PC-9 (cell line): ENCODE measurements around the gene NHEJ1.

Experiments used
- EZH2 ChIP-seq: fragments of 200-600 bp; sonication (generic); IDR thresholded peaks from 2 replicates; pipeline ENCODE4 v1.8.0; 2017; ENCODE audit warnings: antibody characterized with exemption, low read depth
- TF ChIP-seq, protein P1 (sequence below): fragments of 200-600 bp; sonication (generic); conservative IDR thresholded peaks from 2 replicates; pipeline ENCODE4 v1.6.1; 2017; ENCODE audit warnings: mixed run types, antibody characterized with exemption, mild to moderate bottlenecking, moderate library complexity

DNA sequence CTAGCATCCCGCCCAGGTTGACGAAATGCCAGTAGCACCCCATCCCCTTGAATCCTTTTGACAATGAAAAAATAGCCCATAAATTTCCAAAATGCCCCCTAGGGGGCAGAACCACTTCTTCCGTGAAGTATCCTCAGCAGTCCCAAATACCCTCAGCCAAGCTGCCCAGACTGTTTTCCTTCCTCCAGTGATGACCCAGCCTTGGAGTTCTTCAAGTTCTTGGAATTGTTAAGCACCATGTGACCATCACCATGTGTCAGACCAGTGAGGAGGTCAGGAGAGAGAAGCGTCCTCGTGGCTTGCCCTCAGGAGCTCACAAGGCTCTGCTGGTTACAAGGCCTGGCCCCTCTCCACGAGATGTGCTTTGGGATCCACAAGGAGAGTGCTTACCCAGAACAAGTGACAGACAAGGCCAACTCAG lies 10.6 kb upstream of the NHEJ1 start:
- TF ChIP-seq, protein P1, sequence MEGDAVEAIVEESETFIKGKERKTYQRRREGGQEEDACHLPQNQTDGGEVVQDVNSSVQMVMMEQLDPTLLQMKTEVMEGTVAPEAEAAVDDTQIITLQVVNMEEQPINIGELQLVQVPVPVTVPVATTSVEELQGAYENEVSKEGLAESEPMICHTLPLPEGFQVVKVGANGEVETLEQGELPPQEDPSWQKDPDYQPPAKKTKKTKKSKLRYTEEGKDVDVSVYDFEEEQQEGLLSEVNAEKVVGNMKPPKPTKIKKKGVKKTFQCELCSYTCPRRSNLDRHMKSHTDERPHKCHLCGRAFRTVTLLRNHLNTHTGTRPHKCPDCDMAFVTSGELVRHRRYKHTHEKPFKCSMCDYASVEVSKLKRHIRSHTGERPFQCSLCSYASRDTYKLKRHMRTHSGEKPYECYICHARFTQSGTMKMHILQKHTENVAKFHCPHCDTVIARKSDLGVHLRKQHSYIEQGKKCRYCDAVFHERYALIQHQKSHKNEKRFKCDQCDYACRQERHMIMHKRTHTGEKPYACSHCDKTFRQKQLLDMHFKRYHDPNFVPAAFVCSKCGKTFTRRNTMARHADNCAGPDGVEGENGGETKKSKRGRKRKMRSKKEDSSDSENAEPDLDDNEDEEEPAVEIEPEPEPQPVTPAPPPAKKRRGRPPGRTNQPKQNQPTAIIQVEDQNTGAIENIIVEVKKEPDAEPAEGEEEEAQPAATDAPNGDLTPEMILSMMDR: peak; percentile 82
- no peak for TF ChIP-seq EZH2
